ENCODE measurements around the gene SH3BGR.

The SH3BGR gene

DNA sequence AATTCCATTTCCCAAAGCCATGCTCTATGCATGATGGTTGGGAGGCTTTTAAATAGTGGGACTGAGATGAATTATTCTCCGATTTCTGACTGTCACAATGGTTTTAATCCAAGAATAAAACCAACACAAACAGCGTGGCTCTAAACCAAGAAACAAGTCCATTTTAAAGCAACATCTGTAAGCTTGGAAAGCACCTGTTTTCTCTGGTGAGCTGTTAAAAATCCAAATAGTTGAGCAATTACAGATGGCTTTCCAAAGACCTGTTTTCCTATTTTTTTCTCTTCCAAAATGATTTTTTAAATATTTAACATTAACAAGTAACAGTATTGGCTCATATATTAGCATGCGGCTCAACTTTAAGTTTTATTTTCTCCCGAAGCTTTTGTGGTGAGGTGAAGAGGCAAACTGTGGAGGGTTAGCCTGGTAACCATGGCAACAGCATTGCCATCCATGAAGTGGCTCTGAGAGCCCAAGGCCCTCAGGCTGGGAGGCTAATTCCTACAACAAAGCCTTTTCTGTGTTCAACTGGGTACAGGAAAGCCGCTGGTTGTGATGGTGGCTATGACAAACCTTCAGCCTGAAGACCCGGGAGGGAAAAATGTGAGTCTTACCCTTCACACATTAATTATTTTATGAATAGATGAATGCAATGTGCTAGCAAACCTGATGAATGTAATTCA lies 104.3 kb downstream of the SH3BGR start:
- peak; percentile 77 for DNase-seq

DNA sequence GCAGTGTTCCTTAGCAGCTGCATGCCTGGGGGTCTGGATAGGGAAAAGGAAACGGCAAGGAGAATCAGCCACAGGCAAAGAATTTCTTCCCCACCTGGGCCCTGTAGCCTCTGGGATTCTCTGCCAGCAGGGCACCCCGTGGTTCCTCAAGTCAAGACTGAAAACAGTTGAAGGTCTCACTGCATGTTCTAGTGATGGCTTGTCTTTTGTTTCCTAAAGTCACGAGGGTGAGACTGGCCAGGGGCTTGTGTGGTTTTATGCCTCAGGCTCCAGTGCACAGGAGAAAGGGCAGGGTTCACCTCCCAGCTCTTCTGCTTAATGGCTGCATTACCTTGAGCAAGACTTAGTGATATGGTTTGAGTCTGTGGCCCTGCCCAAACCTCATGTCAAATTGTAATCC lies 107.7 kb downstream of the SH3BGR start:
- DNase-seq = no peak

DNA sequence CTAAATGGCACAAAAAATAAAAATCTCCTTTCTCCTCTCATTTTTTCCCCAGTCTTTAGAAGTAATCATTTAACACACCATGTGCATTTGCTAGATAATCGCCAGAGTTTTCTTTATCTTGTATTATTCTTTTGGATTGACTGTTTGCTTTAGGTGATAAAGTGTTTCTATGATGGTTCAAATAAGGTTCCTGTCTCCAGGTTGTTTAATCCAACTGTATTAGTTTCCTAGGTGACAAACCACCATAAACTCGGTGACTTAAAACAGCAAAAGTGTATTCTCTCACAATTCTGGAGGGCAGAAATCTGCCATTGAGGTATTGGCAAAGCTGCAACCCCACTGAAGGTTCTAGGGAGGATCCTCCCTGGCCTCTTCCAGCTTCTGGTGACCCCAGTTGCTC lies 109.4 kb downstream of the SH3BGR start:
- DNase-seq = no peak

DNA sequence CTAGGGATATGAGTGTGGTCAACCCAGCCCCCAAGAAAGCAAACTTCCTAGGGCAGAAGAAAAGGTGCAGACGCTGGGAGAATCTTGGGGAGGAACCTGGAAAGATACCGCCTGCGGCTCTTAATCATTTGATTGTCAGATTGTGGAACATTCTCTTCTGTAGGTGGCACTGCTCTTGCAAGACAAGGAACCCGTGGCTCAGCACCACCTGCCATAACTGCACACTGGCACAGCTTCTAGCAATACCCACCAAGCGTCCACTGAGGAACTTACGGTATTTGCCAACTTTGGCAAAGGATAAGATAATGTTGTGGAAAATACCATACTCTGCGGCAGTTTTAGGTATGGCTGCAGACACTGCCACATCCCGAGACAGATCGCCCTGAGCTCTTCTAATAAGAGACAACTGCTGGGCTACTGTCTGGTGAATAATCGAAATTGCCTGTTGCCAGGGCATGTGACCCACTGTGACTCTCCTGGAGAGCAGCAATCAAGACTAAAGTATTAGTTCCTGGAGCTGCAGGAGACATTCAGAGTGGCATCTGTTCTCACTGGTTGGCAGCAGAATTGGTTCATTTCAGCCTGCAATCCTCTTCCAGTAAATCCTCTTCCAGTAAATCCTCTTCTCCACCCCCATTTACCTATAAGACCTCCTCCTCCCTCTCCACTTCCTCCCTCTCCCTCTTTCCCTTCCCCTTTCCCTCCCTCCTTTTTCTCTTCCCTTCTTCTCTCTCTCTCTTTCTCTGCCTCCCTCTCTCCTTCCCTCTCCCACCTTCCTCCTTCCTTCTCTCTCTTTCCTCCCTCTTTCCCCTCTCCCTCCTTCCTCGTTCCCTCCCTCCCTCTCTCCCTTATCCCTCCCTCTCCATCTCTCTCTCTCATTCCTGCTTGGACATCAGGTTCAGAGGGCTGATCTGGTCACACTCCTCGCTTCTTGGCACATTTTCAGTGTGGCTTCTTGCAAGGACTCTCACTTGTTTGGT lies 111.3 kb downstream of the SH3BGR start:
- DNase-seq = peak; percentile 60

DNA sequence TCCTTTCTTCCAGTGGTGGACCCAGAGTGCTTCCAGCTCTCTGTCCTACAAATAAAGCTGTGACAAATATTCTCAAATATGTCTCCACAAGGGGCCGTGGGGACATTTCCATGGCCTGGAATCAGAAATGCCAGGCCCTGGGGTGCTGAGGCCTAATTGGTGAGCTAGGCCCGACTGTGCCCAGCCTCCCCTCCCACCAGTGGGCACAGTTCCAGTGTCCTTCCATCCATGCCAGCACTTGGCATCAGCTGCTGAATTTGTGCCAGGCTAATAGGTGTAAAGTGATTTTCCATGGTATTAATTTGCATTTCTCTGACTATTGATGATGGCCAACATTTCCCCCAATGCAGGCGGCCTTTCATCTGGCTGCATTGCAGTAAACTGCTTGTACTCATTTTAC lies 112.4 kb downstream of the SH3BGR start:
- DNase-seq = no peak

Data from NCI-H2227 treated with DMSO at 0.1 percent for 48 hours (cell line).